Stimulated activated effector memory CD8-positive, alpha-beta T cell treated with anti-CD3 and anti-CD28 coated beads, Interleukin-12 subunit alpha, Interleukin-12 subunit beta, amount 100 ng/mL, for 72 hours (primary cell): ENCODE measurements around the gene TRA2A.

Experiments
- ATAC-seq: fragments of 150-1000 bp; cut with Tn5 transposase; 2 replicates; pipeline ENCODE4 v1.10.0; 2021
- DNase-seq, 2 donors: peaks; one replicate each; pipeline ENCODE4 v3.0.0; 2021 to 2022; ENCODE audit warnings: low spot score in 2 of 2
- H3K27ac Mint-ChIP-seq: one replicate; pipeline ENCODE4 v1.8.0; 2022; ENCODE audit warnings: mild to moderate bottlenecking, mixed read lengths
- H3K36me3 Mint-ChIP-seq: one replicate; pipeline ENCODE4 v1.8.0; 2022; ENCODE audit warnings: mild to moderate bottlenecking, mixed read lengths
- H3K4me1 Mint-ChIP-seq: one replicate; pipeline ENCODE4 v1.8.0; 2022; ENCODE audit warnings: mixed read lengths
- H3K4me3 Mint-ChIP-seq: one replicate; pipeline ENCODE4 v1.8.0; 2022; ENCODE audit warnings: mild to moderate bottlenecking, mixed read lengths
- H3K9me3 Mint-ChIP-seq: one replicate; pipeline ENCODE4 v1.8.0; 2022; ENCODE audit warnings: mixed read lengths

TRA2A gene

GRCh38 chr7:23469150-23469960 is 62.4 kb downstream of the TRA2A start:
- H3K4me1 Mint-ChIP-seq = peaks cover 27% of the 10 kb centered on the region
- DNase-seq (peak; percentile 15 to 59), ATAC-seq (peak; percentile 50)
- peaks cover 14% of the 10 kb centered on the region for H3K36me3 Mint-ChIP-seq
- H3K27ac Mint-ChIP-seq = peak overlapping the region; percentile 73
- no peaks in the 10 kb centered on the region for H3K9me3 Mint-ChIP-seq
- H3K4me3 Mint-ChIP-seq = peak overlapping the region; percentile 79

- H3K4me3 Mint-ChIP-seq = peak overlapping the region; percentile 79
- H3K27ac Mint-ChIP-seq = no peak overlapping the region
- peaks cover 10% of the 10 kb centered on the region for H3K36me3 Mint-ChIP-seq
- peaks cover 26% of the 10 kb centered on the region for H3K4me1 Mint-ChIP-seq
- DNase-seq (no peak), ATAC-seq (peak; percentile 3)
- no peaks in the 10 kb centered on the region for H3K9me3 Mint-ChIP-seq
Measured at GRCh38 chr7:23468526-23469149, 63.1 kb downstream of the TRA2A start.

DNA sequence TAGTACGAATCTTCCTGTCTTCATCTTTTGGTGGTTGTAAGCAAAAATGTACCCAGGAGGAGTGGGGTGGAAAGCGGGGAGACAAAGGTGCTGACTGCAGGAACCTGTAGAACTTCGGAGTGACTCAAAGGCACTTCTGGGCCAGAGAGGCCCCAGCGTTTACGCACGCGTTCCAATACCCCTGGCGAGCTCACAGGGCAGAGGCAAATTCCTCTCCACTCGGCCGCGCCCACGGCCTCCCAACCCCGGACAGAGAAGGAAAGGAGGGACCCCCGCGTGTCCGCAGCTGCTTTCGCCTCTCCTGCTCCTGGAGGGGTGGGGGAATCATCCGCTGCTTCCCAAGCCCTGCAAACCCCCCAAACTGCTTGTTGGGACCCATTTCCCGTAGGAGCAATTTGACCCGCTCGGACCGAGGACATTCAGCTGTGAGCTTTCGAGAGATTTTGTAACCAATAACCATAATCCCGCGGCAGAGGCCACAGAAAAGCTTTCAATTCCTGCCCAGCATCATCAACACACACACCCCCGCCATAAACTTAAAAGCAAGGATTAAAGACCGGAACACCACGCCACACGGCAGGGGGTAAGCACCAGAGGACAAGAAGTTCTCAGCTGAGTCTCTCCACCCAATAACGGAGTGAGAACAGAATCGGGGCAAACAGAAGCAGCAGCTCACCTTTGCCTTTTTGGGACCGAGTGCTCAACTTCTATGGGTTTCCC is 63.8 kb downstream of the TRA2A start:
- Mint-ChIP-seq H3K4me3 (peak overlapping the region; percentile 79), H3K9me3 (no peaks in the 10 kb centered on the region), H3K36me3 (peaks cover 10% of the 10 kb centered on the region), H3K27ac (no peak overlapping the region), H3K4me1 (peaks cover 26% of the 10 kb centered on the region)
- DNase-seq (peak in 1 of 2 donors; percentile 53), ATAC-seq (peak; percentile 29)

DNA sequence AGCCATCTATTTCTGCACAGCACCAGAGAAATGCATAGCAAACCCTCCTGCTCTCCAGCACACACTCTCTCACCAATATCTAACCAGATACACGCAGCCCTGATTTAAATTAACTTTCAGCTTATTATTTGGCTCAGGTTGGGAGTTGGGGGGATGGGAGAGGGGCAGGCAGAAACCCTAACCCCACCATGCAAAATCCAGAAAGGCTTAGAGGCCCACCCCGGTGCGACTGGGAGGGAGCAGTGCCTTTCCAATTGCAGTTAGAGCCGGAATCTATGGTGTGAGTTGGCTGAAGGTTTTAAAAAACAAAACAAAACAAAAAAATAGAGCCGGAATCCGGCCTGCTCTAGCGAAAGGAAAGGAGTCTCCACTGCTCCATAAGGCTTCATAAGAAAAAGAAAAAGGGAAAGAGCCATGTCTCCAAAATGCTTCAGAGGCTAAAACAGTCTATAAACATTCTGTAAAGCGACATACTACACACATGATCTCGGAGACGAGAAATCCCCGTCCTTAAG is 64.4 kb downstream of the TRA2A start:
- H3K9me3 Mint-ChIP-seq = no peaks in the 10 kb centered on the region
- H3K27ac Mint-ChIP-seq = no peak overlapping the region
- DNase-seq (peak in 1 of 2 donors; percentile 36), ATAC-seq (no peak)
- peaks cover 10% of the 10 kb centered on the region for H3K36me3 Mint-ChIP-seq
- peak overlapping the region; percentile 79 for H3K4me3 Mint-ChIP-seq
- peaks cover 26% of the 10 kb centered on the region for H3K4me1 Mint-ChIP-seq

DNA sequence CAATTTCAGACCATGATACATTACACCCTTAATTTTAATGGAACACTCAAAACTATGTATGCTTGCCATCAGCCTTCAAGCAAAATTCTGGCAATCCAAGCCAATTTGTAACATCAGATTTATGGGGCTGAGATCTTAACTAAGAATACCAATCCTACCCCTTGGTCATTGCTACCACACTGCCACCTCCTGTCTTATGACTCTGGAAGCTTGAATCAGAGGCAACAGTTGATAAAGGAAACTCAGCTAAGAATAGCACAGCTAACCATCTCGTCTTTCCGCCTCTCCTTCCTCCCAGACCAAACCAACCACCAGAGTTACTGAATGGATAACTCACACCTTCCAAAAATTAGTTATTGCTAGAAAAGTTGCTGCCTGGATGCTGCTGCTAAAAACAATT is 68.9 kb downstream of the TRA2A start:
- H3K4me1 Mint-ChIP-seq = peaks cover 7% of the 10 kb centered on the region
- no peaks in the 10 kb centered on the region for H3K36me3 Mint-ChIP-seq
- DNase-seq = peak in 1 of 2 donors; percentile 40
- no peak overlapping the region for H3K27ac Mint-ChIP-seq
- H3K4me3 Mint-ChIP-seq = no peak overlapping the region
- H3K9me3 Mint-ChIP-seq = no peaks in the 10 kb centered on the region
- peak; percentile 37 for ATAC-seq

GRCh38 chr7:23458044-23458443 is 73.7 kb downstream of the TRA2A start:
- DNase-seq = peak in 1 of 2 donors; percentile 12
- H3K4me1 Mint-ChIP-seq = no peaks in the 10 kb centered on the region
- H3K4me3 Mint-ChIP-seq = no peak overlapping the region
- H3K36me3 Mint-ChIP-seq = no peaks in the 10 kb centered on the region
- ATAC-seq = no peak
- H3K9me3 Mint-ChIP-seq = no peaks in the 10 kb centered on the region
- no peak overlapping the region for H3K27ac Mint-ChIP-seq

DNA sequence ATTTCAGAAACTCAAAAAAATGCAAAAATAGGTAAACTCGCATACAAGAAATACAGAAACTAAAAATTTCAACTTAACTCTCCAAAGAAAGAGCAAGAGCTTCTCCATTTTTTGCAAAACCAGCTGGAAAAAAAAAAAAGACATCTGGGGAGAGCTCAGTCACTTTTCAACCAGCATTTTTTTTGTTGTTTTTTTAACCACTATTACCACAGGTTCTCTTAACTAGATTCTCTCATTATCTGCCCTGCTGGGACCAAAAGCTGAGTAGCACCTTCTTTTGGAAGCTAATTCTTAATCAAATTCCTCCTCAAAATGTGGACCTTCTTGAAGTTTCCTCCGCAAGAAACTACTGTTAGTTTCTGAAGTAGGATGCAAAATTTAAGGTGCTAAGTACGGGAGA is 75.7 kb downstream of the TRA2A start:
- Mint-ChIP-seq H3K27ac (no peak overlapping the region), H3K9me3 (no peaks in the 10 kb centered on the region), H3K4me3 (no peak overlapping the region), H3K36me3 (no peaks in the 10 kb centered on the region), H3K4me1 (no peaks in the 10 kb centered on the region)
- ATAC-seq (no peak), DNase-seq (no peak)

DNA sequence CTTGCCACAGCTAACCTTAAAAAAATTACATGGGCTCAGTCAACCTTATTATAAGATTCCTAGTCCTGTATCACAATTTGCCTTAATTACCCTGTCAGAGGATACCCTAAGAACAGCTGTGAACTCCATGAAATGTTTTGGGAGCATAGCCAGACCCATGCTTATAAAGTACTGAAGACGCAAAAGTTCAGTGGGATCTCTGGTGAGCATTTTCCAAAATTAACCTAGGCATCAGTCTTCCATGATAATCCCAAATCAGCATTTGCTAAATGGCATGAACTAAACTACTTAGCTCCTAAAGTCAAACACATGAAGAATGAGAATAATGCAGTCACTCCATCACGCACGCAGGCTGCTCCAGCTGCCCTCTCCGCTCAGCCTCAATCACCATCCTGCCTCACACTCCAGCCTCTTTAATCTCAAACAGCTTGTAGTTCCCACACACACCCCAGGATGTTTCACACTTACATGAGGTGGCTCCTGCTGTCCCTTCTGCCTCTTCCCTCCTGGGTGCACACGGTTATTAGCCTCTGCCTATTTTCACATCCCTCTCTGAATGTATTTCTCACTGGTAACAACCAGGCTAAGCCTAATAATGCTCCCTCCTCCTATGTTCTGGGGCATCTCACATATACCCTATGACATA is 76.8 kb downstream of the TRA2A start:
- no peaks in the 10 kb centered on the region for H3K36me3 Mint-ChIP-seq

More for the DNA sequence above, 76.8 kb downstream of the TRA2A start:
- H3K4me1 Mint-ChIP-seq = no peaks in the 10 kb centered on the region
- no peaks in the 10 kb centered on the region for H3K9me3 Mint-ChIP-seq
- H3K4me3 Mint-ChIP-seq = no peak overlapping the region
- no peak overlapping the region for H3K27ac Mint-ChIP-seq
- ATAC-seq (no peak), DNase-seq (no peak)
